CD1c-positive myeloid dendritic cell (primary cell): ENCODE measurements around the gene LYZ.
A peak's percentile ranks its signal among the peaks of the same experiment; 100 is the strongest.

ENCODE experiments used
- DNase-seq: peaks from one replicate; pipeline ENCODE4 v3.0.0-alpha.2; 2016; ENCODE audit errors: extremely low spot score

Gene LYZ

GRCh38 chr12:69386921-69387320 is 38.7 kb downstream of the LYZ start:
- DNase-seq, result no peak

GRCh38 chr12:69388371-69388770 is 40.2 kb downstream of the LYZ start:
- DNase-seq, result peak; percentile 17

- no peak for DNase-seq
Measured at GRCh38 chr12:69389831-69390230, 41.6 kb downstream of the LYZ start.

- DNase-seq, result no peak
Measured at GRCh38 chr12:69392179-69392928, 44.2 kb downstream of the LYZ start.

- DNase-seq, result no peak
Measured at GRCh38 chr12:69396041-69396440, 47.9 kb downstream of the LYZ start.

- no peak for DNase-seq
Measured at GRCh38 chr12:69396963-69397362, 48.8 kb downstream of the LYZ start.

- DNase-seq, result no peak
Measured at GRCh38 chr12:69397978-69398377, 49.8 kb downstream of the LYZ start.

GRCh38 chr12:69401940-69402339 is 53.8 kb downstream of the LYZ start:
- no peak for DNase-seq
